Measurements from ENCODE around the gene IFT20.

GRCh38 chr17:28344011-28344410 is 8.7 kb upstream of the IFT20 start:
- TF ChIP-seq, protein P1, sequence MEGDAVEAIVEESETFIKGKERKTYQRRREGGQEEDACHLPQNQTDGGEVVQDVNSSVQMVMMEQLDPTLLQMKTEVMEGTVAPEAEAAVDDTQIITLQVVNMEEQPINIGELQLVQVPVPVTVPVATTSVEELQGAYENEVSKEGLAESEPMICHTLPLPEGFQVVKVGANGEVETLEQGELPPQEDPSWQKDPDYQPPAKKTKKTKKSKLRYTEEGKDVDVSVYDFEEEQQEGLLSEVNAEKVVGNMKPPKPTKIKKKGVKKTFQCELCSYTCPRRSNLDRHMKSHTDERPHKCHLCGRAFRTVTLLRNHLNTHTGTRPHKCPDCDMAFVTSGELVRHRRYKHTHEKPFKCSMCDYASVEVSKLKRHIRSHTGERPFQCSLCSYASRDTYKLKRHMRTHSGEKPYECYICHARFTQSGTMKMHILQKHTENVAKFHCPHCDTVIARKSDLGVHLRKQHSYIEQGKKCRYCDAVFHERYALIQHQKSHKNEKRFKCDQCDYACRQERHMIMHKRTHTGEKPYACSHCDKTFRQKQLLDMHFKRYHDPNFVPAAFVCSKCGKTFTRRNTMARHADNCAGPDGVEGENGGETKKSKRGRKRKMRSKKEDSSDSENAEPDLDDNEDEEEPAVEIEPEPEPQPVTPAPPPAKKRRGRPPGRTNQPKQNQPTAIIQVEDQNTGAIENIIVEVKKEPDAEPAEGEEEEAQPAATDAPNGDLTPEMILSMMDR (IDR thresholded peaks at IDR 0.05): no peak
- TF ChIP-seq POLR2A (IDR thresholded peaks at IDR 0.05): no peak

Data from prostate gland (tissue), 2 donors.